Trophoblast cell (in vitro differentiated cells and primary cell): ENCODE data around the gene RHBDD2.

Source experiments
- DNase-seq, 2 donors: peaks; one replicate each; pipeline ENCODE4 v3.0.0-alpha.2; 2016
- H2AFZ ChIP-seq: 2 replicates; pipeline ENCODE4 v1.6.1; 2013; ENCODE audit warnings: low read length, moderate library complexity, mild to moderate bottlenecking; ENCODE audit not compliant: insufficient read depth, poor library complexity
- H2AK5ac ChIP-seq: 2 replicates; pipeline ENCODE4 v1.6.1; 2013; ENCODE audit warnings: mild to moderate bottlenecking, low read length
- H2BK120ac ChIP-seq: 2 replicates; pipeline ENCODE4 v1.6.1; 2013; ENCODE audit warnings: low read length, mild to moderate bottlenecking, moderate library complexity; ENCODE audit not compliant: insufficient read depth, poor library complexity
- H2BK12ac ChIP-seq: 2 replicates; pipeline ENCODE4 v1.6.1; 2013; ENCODE audit warnings: mild to moderate bottlenecking, low read length, moderate library complexity
- H2BK5ac ChIP-seq: 2 replicates; pipeline ENCODE4 v1.6.1; 2013; ENCODE audit warnings: low read length, low read depth, moderate library complexity, mild to moderate bottlenecking; ENCODE audit not compliant: poor library complexity
- H3K14ac ChIP-seq: 2 replicates; pipeline ENCODE4 v1.6.1; 2013; ENCODE audit warnings: mild to moderate bottlenecking, low read length
- H3K18ac ChIP-seq: 2 replicates; pipeline ENCODE4 v1.6.1; 2013; ENCODE audit warnings: mild to moderate bottlenecking, low read length
- H3K23ac ChIP-seq: 2 replicates; pipeline ENCODE4 v1.6.1; 2013; ENCODE audit warnings: low read length
- H3K27ac ChIP-seq: 2 replicates; pipeline ENCODE4 v1.5.1; 2013; ENCODE audit warnings: low read depth, mild to moderate bottlenecking, inconsistent platforms, low read length, moderate library complexity
- H3K27me3 ChIP-seq: 2 replicates; pipeline ENCODE4 v1.6.1; 2013; ENCODE audit warnings: inconsistent platforms, mild to moderate bottlenecking, low read length, moderate library complexity; ENCODE audit not compliant: insufficient read depth
- H3K36me3 ChIP-seq, 2 experiments: 1 replicate in 1 of 2; 2 replicates in 1 of 2; pipeline ENCODE4 v1.6.1; 2013; ENCODE audit warnings: low read length in 2 of 2, mild to moderate bottlenecking in 2 of 2, moderate library complexity in 1 of 2; ENCODE audit not compliant: insufficient read depth in 2 of 2, control insufficient read depth in 1 of 2
- H3K4ac ChIP-seq: 2 replicates; pipeline ENCODE4 v1.6.1; 2013; ENCODE audit warnings: low read depth, mild to moderate bottlenecking, low read length, moderate library complexity
- H3K4me1 ChIP-seq, 2 experiments: 1 replicate in 1 of 2; 2 replicates in 1 of 2; pipeline ENCODE4 v1.6.1; 2013; ENCODE audit warnings: low read length in 2 of 2, mild to moderate bottlenecking in 2 of 2, moderate library complexity in 1 of 2; ENCODE audit not compliant: insufficient read depth in 2 of 2, control insufficient read depth in 1 of 2
- H3K4me2 ChIP-seq: 2 replicates; pipeline ENCODE4 v1.6.1; 2013; ENCODE audit warnings: inconsistent platforms, mild to moderate bottlenecking, low read length, moderate library complexity
- H3K4me3 ChIP-seq: 2 replicates; pipeline ENCODE4 v1.5.1; 2013; ENCODE audit warnings: mild to moderate bottlenecking, low read depth, low read length, inconsistent platforms
- H3K79me1 ChIP-seq: one replicate; pipeline ENCODE4 v1.6.1; 2013; ENCODE audit warnings: low read length
- H3K79me2 ChIP-seq: 2 replicates; pipeline ENCODE4 v1.6.1; 2013; ENCODE audit warnings: low read length, mild to moderate bottlenecking; ENCODE audit not compliant: control insufficient read depth, insufficient read depth, poor library complexity
- H3K9ac ChIP-seq: 2 replicates; pipeline ENCODE4 v1.6.1; 2013; ENCODE audit warnings: mild to moderate bottlenecking, low read length
- H3K9me3 ChIP-seq: 2 replicates; pipeline ENCODE4 v1.6.1; 2013; ENCODE audit warnings: low read depth, mild to moderate bottlenecking, control low read depth, inconsistent platforms, low read length; ENCODE audit not compliant: insufficient read depth
- H4K12ac ChIP-seq: 2 replicates; pipeline ENCODE4 v1.6.1; 2013; ENCODE audit warnings: low read depth, mild to moderate bottlenecking, low read length, moderate library complexity
- H4K8ac ChIP-seq: 2 replicates; pipeline ENCODE4 v1.6.1; 2013; ENCODE audit warnings: low read depth, mild to moderate bottlenecking, low read length, moderate library complexity
- H4K91ac ChIP-seq: one replicate; pipeline ENCODE4 v1.6.1; 2013; ENCODE audit warnings: low read depth, mild to moderate bottlenecking, low read length, moderate library complexity
- WGBS: extraction: QIAGEN DNeasy Blood & Tissue Kit; methylation state at CpG from one replicate; pipeline ENCODE4 v1.1.7; 2013; ENCODE audit warnings: missing lambda C conversion rate; ENCODE audit not compliant: insufficient read length, insufficient coverage; ENCODE audit errors: extremely low coverage; 5-methylcytosine and 5-hydroxymethylcytosine counted together

The RHBDD2 gene

GRCh38 chr7:75892634-75893272 lies 13.9 kb downstream of the RHBDD2 start:
- no peak overlapping the region for H3K18ac ChIP-seq
- no peak overlapping the region for H4K91ac ChIP-seq
- no CpG with 5 or more reads among the region's 15 CpGs for WGBS
- H2BK5ac ChIP-seq = no peak overlapping the region
- H3K4me2 ChIP-seq = no peak overlapping the region
- H3K4me1 ChIP-seq = peaks cover 9 to 12% of the 10 kb centered on the region in 2 experiments
- no peaks in the 10 kb centered on the region for H3K9me3 ChIP-seq
- peak overlapping the region; percentile 38 for H2BK12ac ChIP-seq
- no peak overlapping the region for H4K12ac ChIP-seq
- no peak overlapping the region for H3K9ac ChIP-seq
- peak; percentile 58 to 74 for DNase-seq
- no peaks in the 10 kb centered on the region for H3K27me3 ChIP-seq
- H3K79me1 ChIP-seq = peaks cover 3% of the 10 kb centered on the region
- H3K23ac ChIP-seq = no peak overlapping the region
- H3K4me3 ChIP-seq = no peak overlapping the region
- H3K79me2 ChIP-seq = no peaks in the 10 kb centered on the region
- H2AFZ ChIP-seq = no peak overlapping the region
- no peak overlapping the region for H3K4ac ChIP-seq
- no peak overlapping the region for H3K14ac ChIP-seq
- H3K27ac ChIP-seq = no peak overlapping the region
- no peak overlapping the region for H2AK5ac ChIP-seq
- no peak overlapping the region for H4K8ac ChIP-seq
- no peak overlapping the region for H2BK120ac ChIP-seq
- H3K36me3 ChIP-seq = peaks cover 4 to 10% of the 10 kb centered on the region in 2 experiments

DNA sequence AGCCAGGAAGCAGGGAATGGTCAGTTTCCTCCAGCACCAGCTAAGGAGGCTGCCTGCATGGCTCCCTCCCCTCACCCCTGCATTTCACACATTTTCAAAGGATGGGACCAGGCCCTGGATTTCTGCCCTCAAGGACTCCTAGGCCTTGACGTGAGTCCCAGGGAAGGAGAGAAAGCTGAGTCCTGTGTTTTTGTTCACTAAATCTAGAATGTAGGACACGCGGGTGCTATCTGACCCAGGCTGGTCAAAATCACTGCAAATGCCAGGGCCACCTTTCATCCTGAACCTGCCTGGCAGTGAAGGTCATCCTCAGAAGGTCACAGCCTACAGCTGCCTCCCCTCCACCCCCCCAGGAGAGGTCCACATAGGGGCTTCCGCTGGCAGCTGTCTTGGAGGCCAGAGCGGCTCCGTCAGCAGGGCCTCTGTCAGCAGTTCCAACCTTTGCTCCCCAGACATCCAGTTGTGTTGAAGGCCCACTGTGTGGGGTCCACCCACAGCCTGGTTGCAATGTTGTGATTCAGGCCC lies 18.0 kb downstream of the RHBDD2 start:
- Histone ChIP-seq H3K4me2 (no peak overlapping the region), H4K12ac (no peak overlapping the region), H2BK120ac (no peak overlapping the region), H3K23ac (no peak overlapping the region), H3K36me3 (no peaks in the 10 kb centered on the region), H4K91ac (no peak overlapping the region), H2AFZ (no peak overlapping the region), H3K4me1 (peaks cover 9 to 12% of the 10 kb centered on the region in 2 experiments), H3K79me2 (no peaks in the 10 kb centered on the region), H3K79me1 (peaks cover 3% of the 10 kb centered on the region), H3K18ac (no peak overlapping the region), H3K27me3 (no peaks in the 10 kb centered on the region), H3K14ac (no peak overlapping the region), H2AK5ac (no peak overlapping the region), H3K27ac (no peak overlapping the region), H4K8ac (no peak overlapping the region), H2BK12ac (no peak overlapping the region), H3K4ac (no peak overlapping the region), H3K4me3 (no peak overlapping the region), H3K9me3 (peaks cover 2% of the 10 kb centered on the region), H2BK5ac (no peak overlapping the region), H3K9ac (no peak overlapping the region)
- DNase-seq = no peak
- no CpG with 5 or more reads among the region's 6 CpGs for WGBS

GRCh38 chr7:75900617-75901315 lies 21.9 kb downstream of the RHBDD2 start:
- Histone ChIP-seq H2AK5ac (no peak overlapping the region), H3K79me1 (no peaks in the 10 kb centered on the region), H2AFZ (no peak overlapping the region), H4K8ac (no peak overlapping the region), H2BK120ac (no peak overlapping the region), H3K79me2 (no peaks in the 10 kb centered on the region), H3K27me3 (no peaks in the 10 kb centered on the region), H3K9ac (no peak overlapping the region), H3K14ac (no peak overlapping the region), H2BK5ac (no peak overlapping the region), H3K4ac (no peak overlapping the region), H3K4me1 (peaks cover 0 to under 1% of the 10 kb centered on the region in 2 experiments), H3K9me3 (peaks cover 2% of the 10 kb centered on the region), H3K27ac (no peak overlapping the region), H3K4me2 (no peak overlapping the region), H2BK12ac (no peak overlapping the region), H3K18ac (no peak overlapping the region), H3K4me3 (no peak overlapping the region), H4K91ac (no peak overlapping the region), H3K23ac (no peak overlapping the region), H3K36me3 (no peaks in the 10 kb centered on the region), H4K12ac (no peak overlapping the region)
- no peak for DNase-seq
- WGBS = no CpG with 5 or more reads among the region's 9 CpGs

DNA sequence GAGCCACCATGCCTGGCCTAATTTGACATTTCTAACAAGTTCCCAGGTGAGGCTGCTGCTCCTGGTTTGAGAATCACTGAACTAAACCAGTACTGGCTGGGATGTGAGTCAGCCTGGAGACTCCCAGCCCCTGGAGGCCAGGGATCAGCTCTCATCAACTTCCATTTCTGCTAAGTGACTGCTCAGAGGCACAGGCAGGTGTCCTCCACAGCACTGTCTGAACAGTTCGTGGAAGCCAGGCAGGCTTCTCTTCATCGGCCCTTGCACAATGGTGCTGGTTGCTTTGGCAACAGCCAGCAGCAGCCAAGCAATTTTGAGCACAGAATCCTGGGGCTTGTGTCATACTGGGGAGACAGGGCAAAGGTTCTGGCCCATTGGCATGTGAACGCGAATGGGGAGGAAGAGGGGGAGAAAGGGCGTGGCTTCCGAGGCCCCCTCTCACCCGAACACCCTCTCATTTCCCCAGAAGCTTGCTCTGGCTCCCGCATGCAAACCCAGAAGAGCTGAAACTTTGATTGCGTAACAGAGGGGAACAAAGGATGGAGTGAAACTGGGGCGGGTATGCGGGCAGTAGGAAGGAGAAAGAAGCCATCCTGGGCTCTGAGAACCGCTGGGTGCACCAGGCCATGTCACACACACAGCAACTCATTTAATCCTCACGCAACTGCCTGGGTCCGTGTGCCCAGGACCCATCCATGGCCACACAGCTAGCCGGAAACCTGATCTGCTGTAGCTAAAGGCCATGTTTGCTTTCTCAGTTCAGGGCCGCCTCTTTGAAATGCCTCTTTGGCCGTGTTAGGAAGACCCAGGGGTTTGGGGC lies 27.2 kb downstream of the RHBDD2 start:
- Histone ChIP-seq H3K4ac (no peak overlapping the region), H3K79me1 (no peaks in the 10 kb centered on the region), H3K9ac (no peak overlapping the region), H4K12ac (no peak overlapping the region), H3K4me2 (no peak overlapping the region), H3K18ac (no peak overlapping the region), H4K8ac (peak overlapping the region; percentile 12), H3K4me1 (peaks cover 0 to 3% of the 10 kb centered on the region in 2 experiments), H3K9me3 (no peaks in the 10 kb centered on the region), H2BK120ac (no peak overlapping the region), H3K36me3 (no peaks in the 10 kb centered on the region), H3K4me3 (no peak overlapping the region), H3K27me3 (no peaks in the 10 kb centered on the region), H2AK5ac (no peak overlapping the region), H4K91ac (no peak overlapping the region), H3K23ac (no peak overlapping the region), H2BK5ac (no peak overlapping the region), H3K27ac (no peak overlapping the region), H3K79me2 (no peaks in the 10 kb centered on the region), H2AFZ (no peak overlapping the region), H3K14ac (no peak overlapping the region), H2BK12ac (no peak overlapping the region)
- no CpG with 5 or more reads among the region's 17 CpGs for WGBS
- DNase-seq = peak; percentile 99
